Smooth muscle cell (in vitro differentiated cells): ENCODE data around the gene SLC25A44. TPM values are rescaled to one million over a fixed set of nuclear protein-coding genes. Genes with fewer than 3 reads are reported as not detected.

ENCODE experiments used
- DNase-seq: peaks from one replicate; lab custom pipeline; 2025; ENCODE audit not compliant: unreplicated experiment; lab: John Stamatoyannopoulos, UW
- H2AFZ ChIP-seq: fragments of 200-600 bp; sonication (generic); 2 replicates; pipeline ENCODE4 v1.6.0; 2016; ENCODE audit warnings: antibody characterized with exemption, low read depth, mild to moderate bottlenecking
- H3F3A ChIP-seq: fragments of 200-600 bp; sonication (generic); 2 replicates; pipeline ENCODE4 v1.6.0; 2017; ENCODE audit warnings: antibody characterized with exemption, low read depth
- H3K27ac ChIP-seq: fragments of 200-600 bp; sonication (generic); 2 replicates; pipeline ENCODE4 v1.5.1; 2016; ENCODE audit warnings: low read depth, mild to moderate bottlenecking
- H3K27me3 ChIP-seq: fragments of 200-600 bp; sonication (generic); 2 replicates; pipeline ENCODE4 v1.6.1; 2016; ENCODE audit warnings: low read depth, mild to moderate bottlenecking
- H3K36me3 ChIP-seq: fragments of 200-600 bp; sonication (generic); 2 replicates; pipeline ENCODE4 v1.5.1; 2016; ENCODE audit warnings: low read depth
- H3K4me1 ChIP-seq: fragments of 200-600 bp; sonication (generic); 2 replicates; pipeline ENCODE4 v1.5.1; 2016; ENCODE audit warnings: low read depth
- H3K4me2 ChIP-seq: fragments of 200-600 bp; sonication (generic); 2 replicates; pipeline ENCODE4 v1.6.0; 2016; ENCODE audit warnings: mild to moderate bottlenecking
- H3K4me3 ChIP-seq: fragments of 200-600 bp; sonication (generic); 2 replicates; pipeline ENCODE4 v1.5.1; 2016; ENCODE audit warnings: mild to moderate bottlenecking
- H3K79me2 ChIP-seq: fragments of 200-600 bp; sonication (generic); 2 replicates; pipeline ENCODE4 v1.6.0; 2016; ENCODE audit warnings: low read depth, mild to moderate bottlenecking
- H3K9ac ChIP-seq: fragments of 200-600 bp; sonication (generic); 2 replicates; pipeline ENCODE4 v1.6.0; 2016; ENCODE audit warnings: low read depth
- H3K9me3 ChIP-seq: fragments of 200-600 bp; sonication (generic); replicated peaks from 2 replicates; pipeline ENCODE4 v1.5.1; 2016; ENCODE audit warnings: low read depth
- H4K20me1 ChIP-seq: fragments of 200-600 bp; sonication (generic); 2 replicates; pipeline ENCODE4 v1.6.0; 2016; ENCODE audit warnings: low read depth
- CTCF ChIP-seq: fragments of 200-600 bp; sonication (generic); IDR thresholded peaks from 2 replicates; pipeline ENCODE4 v1.5.1; 2017; ENCODE audit warnings: borderline replicate concordance, mild to moderate bottlenecking, antibody characterized with exemption; ENCODE audit not compliant: insufficient read depth, poor library complexity, severe bottlenecking
- WGBS: methylation state at CpG from one replicate; pipeline ENCODE4 v1.1.7; 2016; ENCODE audit warnings: low lambda C conversion rate; 5-methylcytosine and 5-hydroxymethylcytosine counted together
- polyA plus RNA-seq: library from polyadenylated mRNA; unstranded; fragments of >200 nt; fragmentation: Nextera tagmentation; extraction: Ambion mirVana; gene quantifications from 2 replicates; pipeline ENCODE4 v1.2.1, GENCODE V29; 2016
- total RNA-seq: library from RNA; depleted of rRNA; stranded (reverse); fragments of >200 nt; gene quantifications from 2 replicates; pipeline ENCODE4 v1.2.3, GENCODE V29; 2014

The SLC25A44 gene
- total and polyA plus RNA-seq, 2 experiments from 2014 or later: 11.4 to 11.6 TPM

GRCh38 chr1:156146020-156146768, 47.7 kb upstream of the SLC25A44 start:
- Histone ChIP-seq H3K27me3 (peaks cover 15% of the 10 kb centered on the region), H3K4me1 (peaks cover 16% of the 10 kb centered on the region), H4K20me1 (peaks cover 11% of the 10 kb centered on the region), H3K27ac (no peak overlapping the region), H2AFZ (no peak overlapping the region), H3K79me2 (no peaks in the 10 kb centered on the region), H3F3A (no peaks in the 10 kb centered on the region), H3K9me3 (no peaks in the 10 kb centered on the region), H3K9ac (no peak overlapping the region), H3K4me2 (peak overlapping the region; percentile 36), H3K4me3 (peak overlapping the region; percentile 12), H3K36me3 (no peaks in the 10 kb centered on the region)
- 26% methylated on average over 13 of the region's 13 CpGs for WGBS
- peak; percentile 50 for TF ChIP-seq CTCF
- no peak for DNase-seq

- Histone ChIP-seq H3K27me3 (peaks cover 15% of the 10 kb centered on the region), H3F3A (no peaks in the 10 kb centered on the region), H3K27ac (no peak overlapping the region), H3K4me3 (no peak overlapping the region), H3K36me3 (no peaks in the 10 kb centered on the region), H3K4me2 (no peak overlapping the region), H2AFZ (no peak overlapping the region), H3K4me1 (peaks cover 16% of the 10 kb centered on the region), H3K79me2 (no peaks in the 10 kb centered on the region), H3K9ac (no peak overlapping the region), H3K9me3 (no peaks in the 10 kb centered on the region), H4K20me1 (peaks cover 6% of the 10 kb centered on the region)
- WGBS: 83% methylated on average over 4 of the region's 9 CpGs
- no peak for TF ChIP-seq CTCF
- DNase-seq: no peak
Measured at GRCh38 chr1:156146769-156147405, 47.0 kb upstream of the SLC25A44 start.

- WGBS: 94% methylated on average over 6 of the region's 6 CpGs
Measured at GRCh38 chr1:156148216-156148615, 45.7 kb upstream of the SLC25A44 start.

More at GRCh38 chr1:156148216-156148615, 45.7 kb upstream of the SLC25A44 start:
- H3K4me1 ChIP-seq: peaks cover 16% of the 10 kb centered on the region
- no peaks in the 10 kb centered on the region for H3K36me3 ChIP-seq
- H2AFZ ChIP-seq: no peak overlapping the region
- no peak overlapping the region for H3K27ac ChIP-seq
- DNase-seq: no peak
- no peaks in the 10 kb centered on the region for H3F3A ChIP-seq
- no peaks in the 10 kb centered on the region for H3K79me2 ChIP-seq
- H3K9ac ChIP-seq: no peak overlapping the region
- no peak overlapping the region for H3K4me2 ChIP-seq
- H3K4me3 ChIP-seq: no peak overlapping the region
- H3K27me3 ChIP-seq: peaks cover 15% of the 10 kb centered on the region
- peaks cover 5% of the 10 kb centered on the region for H4K20me1 ChIP-seq
- no peaks in the 10 kb centered on the region for H3K9me3 ChIP-seq
- TF ChIP-seq CTCF: no peak
